Testis (tissue), 3 donors: ENCODE results near the gene PTCD2. TPM values are rescaled to one million over a fixed set of nuclear protein-coding genes. Genes with fewer than 3 reads are reported as not detected.

ENCODE experiments used
- DNase-seq: peaks from one replicate; pipeline ENCODE4 v3.0.0-alpha.2; 2019
- H3K27ac ChIP-seq, 2 donors: fragments of 200-600 bp; sonication (generic); one replicate each; pipeline ENCODE4 v1.5.1; 2019
- H3K27me3 ChIP-seq: fragments of 200-600 bp; sonication (generic); one replicate; pipeline ENCODE4 v1.5.1; 2019
- H3K36me3 ChIP-seq: fragments of 200-600 bp; sonication (generic); one replicate; pipeline ENCODE4 v1.5.1; 2017; ENCODE audit warnings: low read depth; ENCODE audit errors: missing control alignments
- H3K4me1 ChIP-seq: fragments of 200-600 bp; sonication (generic); one replicate; pipeline ENCODE4 v1.5.1; 2019
- H3K4me3 ChIP-seq, 2 donors: fragments of 200-600 bp; sonication (generic); one replicate each; pipeline ENCODE4 v1.5.1; 2017 to 2019
- H3K9me3 ChIP-seq: fragments of 200-600 bp; sonication (generic); one replicate; pipeline ENCODE4 v1.5.1; 2017
- CTCF ChIP-seq, 3 experiments: fragments of 450-650 bp in 2 of 3; fragments of 200-600 bp in 1 of 3; sonication (generic) in 1 of 3; IDR thresholded peaks; one replicate each; pipeline ENCODE4 v1.5.1; 2016 to 2019; ENCODE audit warnings: antibody characterized with exemption in 3 of 3, mild to moderate bottlenecking in 2 of 3, moderate library complexity in 1 of 3
- POLR2A ChIP-seq: fragments of 450-650 bp; IDR thresholded peaks from one replicate; pipeline ENCODE4 v1.6.1; 2017; ENCODE audit warnings: antibody characterized with exemption, mild to moderate bottlenecking, moderate library complexity
- WGBS, 2 donors: methylation state at CpG; one replicate each; pipeline ENCODE4 v1.1.5; 2018; 5-methylcytosine and 5-hydroxymethylcytosine counted together
- intact Hi-C: fragments of 100-400 bp; cut with DNase I; formaldehyde crosslinking; loops from one replicate; pipeline ENCODE4 v1.15.1; 2023; ENCODE audit warnings: low total_unique reads
- polyA plus RNA-seq: library from polyadenylated mRNA; stranded (reverse); fragments of 350-450 nt; fragmentation: Illumina TruSeq; extraction: RNeasy Lipid Tissue Mini Kit (QIAGEN cat#74804); gene quantifications from one replicate; pipeline ENCODE4 v1.2.3, GENCODE V29; 2014; ENCODE audit warnings: low read depth, low replicate concordance; ENCODE audit not compliant: insufficient read depth
- total RNA-seq, 2 donors: library from RNA; depleted of rRNA; stranded (reverse); fragments of >200 nt; gene quantifications; one replicate each; pipeline ENCODE4 v1.2.3, GENCODE V29; 2016

Gene PTCD2
- total and polyA plus RNA-seq, 3 donors from 2014 or later, result 4.9 to 9.0 (median 8.2) TPM

DNA sequence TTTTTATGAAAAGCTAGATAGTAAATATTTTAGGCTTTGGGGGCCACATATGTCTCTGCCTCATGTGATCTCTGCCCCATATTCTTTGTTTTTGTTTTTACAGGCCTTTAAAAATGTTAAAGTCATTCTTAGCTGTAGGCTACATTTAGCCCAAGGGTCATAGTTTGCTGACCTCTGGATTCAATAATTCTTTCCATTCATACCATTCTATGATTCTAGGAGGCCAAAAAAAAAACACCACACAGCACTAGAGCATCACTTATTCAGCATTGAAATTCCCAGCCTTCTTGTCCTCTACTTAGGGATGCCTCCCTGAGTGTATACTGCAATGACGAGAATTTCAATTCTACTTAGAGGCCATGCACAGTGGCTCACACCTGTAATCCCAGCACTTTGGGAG is 17.0 kb downstream of the PTCD2 start:
- H3K27ac ChIP-seq, result no peak overlapping the region
- TF ChIP-seq POLR2A (no peak), CTCF (IDR thresholded peaks at IDR 0.05) (no peak)
- WGBS, 2 donors, result 86 to 93% methylated on average over 1 of the region's 1 CpG
- H3K4me3 ChIP-seq, result no peak overlapping the region
- H3K36me3 ChIP-seq, result no peaks in the 10 kb centered on the region
- intact Hi-C loops, result no loop called here
- no peaks in the 10 kb centered on the region for H3K9me3 ChIP-seq
- no peak for DNase-seq
- H3K4me1 ChIP-seq, result no peaks in the 10 kb centered on the region
- H3K27me3 ChIP-seq, result no peaks in the 10 kb centered on the region

- no peaks in the 10 kb centered on the region for H3K36me3 ChIP-seq
Observed at GRCh38 chr5:72338689-72339209, 18.6 kb downstream of the PTCD2 start.

GRCh38 chr5:72346398-72346797 is 26.2 kb downstream of the PTCD2 start:
- no peak for TF ChIP-seq POLR2A
- no peaks in the 10 kb centered on the region for H3K4me1 ChIP-seq
- DNase-seq, result no peak
- intact Hi-C loops, result no loop called here
- H3K36me3 ChIP-seq, result no peaks in the 10 kb centered on the region
- WGBS, 2 donors, result 91 to 94% methylated on average over 2 of the region's 2 CpGs
- H3K27me3 ChIP-seq, result no peaks in the 10 kb centered on the region
- no peaks in the 10 kb centered on the region for H3K9me3 ChIP-seq
- H3K4me3 ChIP-seq, result no peak overlapping the region
- no peak overlapping the region for H3K27ac ChIP-seq

More at GRCh38 chr5:72338689-72339209, 18.6 kb downstream of the PTCD2 start:
- intact Hi-C loops, result no loop called here
- TF ChIP-seq POLR2A (no peak), CTCF (IDR thresholded peaks at IDR 0.05) (no peak)
- Histone ChIP-seq H3K27me3 (no peaks in the 10 kb centered on the region), H3K9me3 (no peaks in the 10 kb centered on the region), H3K4me1 (no peaks in the 10 kb centered on the region), H3K4me3 (no peak overlapping the region), H3K27ac (no peak overlapping the region)
- DNase-seq, result no peak
- 93 to 97% methylated on average over 4 of the region's 4 CpGs for WGBS, 2 donors

DNA sequence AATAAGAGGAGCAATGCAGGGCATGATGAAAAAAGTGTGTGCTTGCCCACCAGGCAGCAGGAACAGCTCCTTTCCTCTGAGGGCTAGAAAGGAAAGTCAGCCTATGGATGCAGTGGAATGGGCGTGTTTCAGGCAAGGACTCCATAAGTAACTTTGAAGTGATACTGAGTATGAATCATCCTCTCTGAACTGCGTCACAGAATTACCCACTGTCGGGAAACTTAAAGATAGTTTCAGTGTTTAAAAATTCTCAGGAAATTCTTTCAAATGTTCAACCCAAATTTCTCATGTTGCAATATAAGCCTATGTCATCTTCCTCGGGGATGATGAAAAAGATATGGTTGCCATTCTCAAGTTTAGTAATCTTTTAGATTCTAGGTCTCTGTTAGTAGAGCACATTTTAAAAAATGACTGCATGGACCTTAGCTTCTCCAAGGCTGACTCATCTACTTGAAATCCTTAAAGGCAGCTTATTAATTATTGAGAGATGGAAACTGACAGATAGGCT is 27.7 kb downstream of the PTCD2 start:
- intact Hi-C loops, result no loop called here
- no peaks in the 10 kb centered on the region for H3K4me1 ChIP-seq
- TF ChIP-seq CTCF (IDR thresholded peaks at IDR 0.05), result no peak
- TF ChIP-seq POLR2A, result no peak

GRCh38 chr5:72351376-72351775 is 31.2 kb downstream of the PTCD2 start:
- no peak overlapping the region for H3K27ac ChIP-seq
- no peaks in the 10 kb centered on the region for H3K27me3 ChIP-seq
- no peak overlapping the region for H3K4me3 ChIP-seq
- no peaks in the 10 kb centered on the region for H3K36me3 ChIP-seq
- H3K4me1 ChIP-seq, result no peaks in the 10 kb centered on the region
- WGBS, 2 donors, result 88 to 89% methylated on average over 2 of the region's 2 CpGs
- no peak for DNase-seq
- TF ChIP-seq CTCF (IDR thresholded peaks at IDR 0.05) (no peak), POLR2A (no peak)
- no peaks in the 10 kb centered on the region for H3K9me3 ChIP-seq
- intact Hi-C loops, result no loop called here

More for the DNA sequence above, 27.7 kb downstream of the PTCD2 start:
- Histone ChIP-seq H3K4me3 (no peak overlapping the region), H3K27ac (no peak overlapping the region), H3K36me3 (no peaks in the 10 kb centered on the region), H3K27me3 (no peaks in the 10 kb centered on the region), H3K9me3 (no peaks in the 10 kb centered on the region)
- 81 to 92% methylated on average over 4 of the region's 4 CpGs for WGBS, 2 donors
- DNase-seq, result no peak
